Neural cell (in vitro differentiated cells): ENCODE results near the gene RETN. TPM values are rescaled to one million over a fixed set of nuclear protein-coding genes. Genes with fewer than 3 reads are reported as not detected.

Experiments used
- H2AFZ ChIP-seq: fragments of 200-600, 300-800 bp; sonication (generic), shearing (Covaris generic); 2 replicates; pipeline ENCODE4 v1.6.0; 2014; ENCODE audit warnings: low read depth, mild to moderate bottlenecking, antibody characterized with exemption, low read length, moderate library complexity
- H3F3A ChIP-seq: fragments of 200-600 bp; shearing (Covaris generic); 2 replicates; pipeline ENCODE4 v1.6.1; 2016; ENCODE audit warnings: mild to moderate bottlenecking, moderate library complexity, mixed read lengths, antibody characterized with exemption, low read length; ENCODE audit not compliant: insufficient read depth, poor library complexity, severe bottlenecking
- H3K27ac ChIP-seq: fragments of 200-600, 300-800 bp; sonication (generic), shearing (Covaris generic); 2 replicates; pipeline ENCODE4 v1.5.1; 2014; ENCODE audit warnings: mild to moderate bottlenecking, low read length, moderate library complexity
- H3K27me3 ChIP-seq: fragments of 300-800, 200-600 bp; sonication (generic), shearing (Covaris generic); 2 replicates; pipeline ENCODE4 v1.6.0; 2014; ENCODE audit warnings: mild to moderate bottlenecking, low read depth, low read length, moderate library complexity; ENCODE audit not compliant: insufficient read depth
- H3K36me3 ChIP-seq: fragments of 300-800, 200-600 bp; sonication (generic), shearing (Covaris generic); 2 replicates; pipeline ENCODE4 v1.5.1; 2014; ENCODE audit warnings: mild to moderate bottlenecking, antibody characterized with exemption, low read length, moderate library complexity; ENCODE audit not compliant: insufficient read depth
- H3K4me2 ChIP-seq: fragments of 300-800, 200-600 bp; sonication (generic), shearing (Covaris generic); 2 replicates; pipeline ENCODE4 v1.6.0; 2014; ENCODE audit warnings: mild to moderate bottlenecking, low read length
- H3K4me3 ChIP-seq: fragments of 300-800, 200-600 bp; sonication (generic), shearing (Covaris generic); 2 replicates; pipeline ENCODE4 v1.5.1; 2014; ENCODE audit warnings: mild to moderate bottlenecking, low read length, moderate library complexity
- H3K79me2 ChIP-seq: fragments of 200-600 bp; shearing (Covaris generic); replicated peaks from 2 replicates; pipeline ENCODE4 v1.6.0; 2014; ENCODE audit warnings: mild to moderate bottlenecking, low read length, moderate library complexity; ENCODE audit not compliant: insufficient read depth
- H3K9ac ChIP-seq: fragments of 300-800, 200-600 bp; sonication (generic), shearing (Covaris generic); 2 replicates; pipeline ENCODE4 v1.6.1; 2016; ENCODE audit warnings: mild to moderate bottlenecking, low read length, mixed read lengths
- H3K9me2 ChIP-seq: fragments of 200-600 bp; shearing (Covaris generic); 2 replicates; pipeline ENCODE4 v1.6.1; 2016; ENCODE audit warnings: mild to moderate bottlenecking, low read length, mixed read lengths; ENCODE audit not compliant: insufficient read depth
- H3K9me3 ChIP-seq: fragments of 200-600, 300-800 bp; sonication (generic), shearing (Covaris generic); 2 replicates; pipeline ENCODE4 v1.6.1; 2016; ENCODE audit warnings: mild to moderate bottlenecking, mixed run types, low read length, moderate library complexity, mixed read lengths
- H4K20me1 ChIP-seq: fragments of 200-600 bp; shearing (Covaris generic); 2 replicates; pipeline ENCODE4 v1.6.1; 2016; ENCODE audit warnings: mild to moderate bottlenecking, mixed run types; ENCODE audit not compliant: insufficient read depth
- EP300 ChIP-seq: fragments of 450-650 bp; conservative IDR thresholded peaks from 2 replicates; pipeline ENCODE4 v1.6.1; 2014; ENCODE audit warnings: antibody characterized with exemption, mild to moderate bottlenecking, moderate library complexity; ENCODE audit not compliant: poor library complexity, severe bottlenecking
- EZH2 ChIP-seq: fragments of 200-600, 300-800 bp; shearing (Covaris generic), sonication (generic); IDR thresholded peaks from 2 replicates; pipeline ENCODE4 v1.6.1; 2014; ENCODE audit warnings: antibody characterized with exemption, low read length, borderline replicate concordance, mild to moderate bottlenecking; ENCODE audit not compliant: insufficient read depth, poor library complexity, severe bottlenecking
- MXI1 ChIP-seq: fragments of 450-650 bp; conservative IDR thresholded peaks from 2 replicates; pipeline ENCODE4 v1.6.1; 2014; ENCODE audit warnings: antibody characterized with exemption, mild to moderate bottlenecking; ENCODE audit not compliant: poor library complexity, severe bottlenecking
- POLR2AphosphoS5 ChIP-seq: IDR thresholded peaks from 2 replicates; pipeline ENCODE4 v1.6.1; 2012
- RAD21 ChIP-seq: fragments of 450-650 bp; conservative IDR thresholded peaks from 2 replicates; pipeline ENCODE4 v1.6.1; 2014; ENCODE audit warnings: antibody characterized with exemption, mild to moderate bottlenecking, moderate library complexity
- SMC3 ChIP-seq: fragments of 450-650 bp; conservative IDR thresholded peaks from 2 replicates; pipeline ENCODE4 v1.6.1; 2014; ENCODE audit warnings: antibody characterized with exemption, mild to moderate bottlenecking, moderate library complexity; ENCODE audit not compliant: poor library complexity
- TAF1 ChIP-seq: IDR thresholded peaks from 2 replicates; pipeline ENCODE4 v1.6.1; 2012; ENCODE audit warnings: low read depth
- polyA minus RNA-seq: library from RNA; depleted of rRNA, polyadenylated mRNA; stranded (reverse); fragments of >200 nt; gene quantifications from 2 replicates; pipeline ENCODE4 v1.2.3, GENCODE V29; 2014
- polyA plus RNA-seq: library from polyadenylated mRNA; depleted of rRNA; stranded (reverse); fragments of >200 nt; gene quantifications from 2 replicates; pipeline ENCODE4 v1.2.3, GENCODE V29; 2014
- TF ChIP-seq, protein P1 (sequence below): fragments of 450-650 bp; IDR thresholded peaks from 2 replicates; pipeline ENCODE4 v1.5.1; 2014; ENCODE audit warnings: antibody characterized with exemption, mild to moderate bottlenecking, moderate library complexity; ENCODE audit not compliant: poor library complexity, severe bottlenecking
- TF ChIP-seq, protein P2 (sequence below): IDR thresholded peaks from 2 replicates; pipeline ENCODE4 v1.6.1; 2012; ENCODE audit warnings: borderline replicate concordance

RETN gene, protein sequence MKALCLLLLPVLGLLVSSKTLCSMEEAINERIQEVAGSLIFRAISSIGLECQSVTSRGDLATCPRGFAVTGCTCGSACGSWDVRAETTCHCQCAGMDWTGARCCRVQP
- polyA plus RNA-seq (not detected in 2 replicates), polyA minus RNA-seq (not detected in 2 replicates)

DNA sequence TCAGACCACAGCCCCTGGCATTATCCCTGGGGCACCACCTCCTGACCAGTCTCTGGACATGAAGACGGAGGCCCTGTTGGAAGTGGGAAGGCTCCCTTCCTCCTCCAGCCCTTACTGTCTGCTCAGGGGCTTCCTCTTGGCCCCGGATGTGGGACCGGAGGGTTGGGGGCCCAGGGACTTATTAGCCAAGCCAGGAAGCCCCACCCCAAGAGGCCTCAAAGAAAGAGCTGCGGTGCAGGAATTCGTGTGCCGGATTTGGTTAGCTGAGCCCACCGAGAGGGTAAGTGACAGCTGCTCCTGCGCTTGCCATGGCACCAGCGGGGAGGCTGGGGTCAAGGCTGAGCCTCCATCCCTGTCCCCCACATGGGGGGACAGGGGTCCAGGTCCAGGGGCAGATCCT lies at the start of gene RETN:
RETN (plus strand) TSS at position 208 of the 400 bp plus-strand sequence. CDS start 278 bp downstream, outside the sequence.
- no peaks in the 10 kb centered on the region for H3K79me2 ChIP-seq
- H3K27me3 ChIP-seq, result peaks cover 13% of the 10 kb centered on the region
- H3K9me2 ChIP-seq, result no peaks in the 10 kb centered on the region
- no peaks in the 10 kb centered on the region for H3K9me3 ChIP-seq
- no peak within 1 kb of the TSS for H3K4me2 ChIP-seq
- H3K27ac ChIP-seq, result no peak within 1 kb of the TSS
- TF ChIP-seq TAF1 (no peak), EP300 (no peak), EZH2 (no peak), MXI1 (no peak), POLR2AphosphoS5 (no peak), SMC3 (no peak), RAD21 (no peak)
- TF ChIP-seq, protein P1, sequence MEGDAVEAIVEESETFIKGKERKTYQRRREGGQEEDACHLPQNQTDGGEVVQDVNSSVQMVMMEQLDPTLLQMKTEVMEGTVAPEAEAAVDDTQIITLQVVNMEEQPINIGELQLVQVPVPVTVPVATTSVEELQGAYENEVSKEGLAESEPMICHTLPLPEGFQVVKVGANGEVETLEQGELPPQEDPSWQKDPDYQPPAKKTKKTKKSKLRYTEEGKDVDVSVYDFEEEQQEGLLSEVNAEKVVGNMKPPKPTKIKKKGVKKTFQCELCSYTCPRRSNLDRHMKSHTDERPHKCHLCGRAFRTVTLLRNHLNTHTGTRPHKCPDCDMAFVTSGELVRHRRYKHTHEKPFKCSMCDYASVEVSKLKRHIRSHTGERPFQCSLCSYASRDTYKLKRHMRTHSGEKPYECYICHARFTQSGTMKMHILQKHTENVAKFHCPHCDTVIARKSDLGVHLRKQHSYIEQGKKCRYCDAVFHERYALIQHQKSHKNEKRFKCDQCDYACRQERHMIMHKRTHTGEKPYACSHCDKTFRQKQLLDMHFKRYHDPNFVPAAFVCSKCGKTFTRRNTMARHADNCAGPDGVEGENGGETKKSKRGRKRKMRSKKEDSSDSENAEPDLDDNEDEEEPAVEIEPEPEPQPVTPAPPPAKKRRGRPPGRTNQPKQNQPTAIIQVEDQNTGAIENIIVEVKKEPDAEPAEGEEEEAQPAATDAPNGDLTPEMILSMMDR, result no peak
- TF ChIP-seq, protein P2, sequence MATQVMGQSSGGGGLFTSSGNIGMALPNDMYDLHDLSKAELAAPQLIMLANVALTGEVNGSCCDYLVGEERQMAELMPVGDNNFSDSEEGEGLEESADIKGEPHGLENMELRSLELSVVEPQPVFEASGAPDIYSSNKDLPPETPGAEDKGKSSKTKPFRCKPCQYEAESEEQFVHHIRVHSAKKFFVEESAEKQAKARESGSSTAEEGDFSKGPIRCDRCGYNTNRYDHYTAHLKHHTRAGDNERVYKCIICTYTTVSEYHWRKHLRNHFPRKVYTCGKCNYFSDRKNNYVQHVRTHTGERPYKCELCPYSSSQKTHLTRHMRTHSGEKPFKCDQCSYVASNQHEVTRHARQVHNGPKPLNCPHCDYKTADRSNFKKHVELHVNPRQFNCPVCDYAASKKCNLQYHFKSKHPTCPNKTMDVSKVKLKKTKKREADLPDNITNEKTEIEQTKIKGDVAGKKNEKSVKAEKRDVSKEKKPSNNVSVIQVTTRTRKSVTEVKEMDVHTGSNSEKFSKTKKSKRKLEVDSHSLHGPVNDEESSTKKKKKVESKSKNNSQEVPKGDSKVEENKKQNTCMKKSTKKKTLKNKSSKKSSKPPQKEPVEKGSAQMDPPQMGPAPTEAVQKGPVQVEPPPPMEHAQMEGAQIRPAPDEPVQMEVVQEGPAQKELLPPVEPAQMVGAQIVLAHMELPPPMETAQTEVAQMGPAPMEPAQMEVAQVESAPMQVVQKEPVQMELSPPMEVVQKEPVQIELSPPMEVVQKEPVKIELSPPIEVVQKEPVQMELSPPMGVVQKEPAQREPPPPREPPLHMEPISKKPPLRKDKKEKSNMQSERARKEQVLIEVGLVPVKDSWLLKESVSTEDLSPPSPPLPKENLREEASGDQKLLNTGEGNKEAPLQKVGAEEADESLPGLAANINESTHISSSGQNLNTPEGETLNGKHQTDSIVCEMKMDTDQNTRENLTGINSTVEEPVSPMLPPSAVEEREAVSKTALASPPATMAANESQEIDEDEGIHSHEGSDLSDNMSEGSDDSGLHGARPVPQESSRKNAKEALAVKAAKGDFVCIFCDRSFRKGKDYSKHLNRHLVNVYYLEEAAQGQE, result no peak
- no peak within 1 kb of the TSS for H2AFZ ChIP-seq
- no peaks in the 10 kb centered on the region for H4K20me1 ChIP-seq
- H3F3A ChIP-seq, result no peaks in the 10 kb centered on the region
- no peaks in the 10 kb centered on the region for H3K36me3 ChIP-seq
- H3K9ac ChIP-seq, result no peak within 1 kb of the TSS
- no peak within 1 kb of the TSS for H3K4me3 ChIP-seq

DNA sequence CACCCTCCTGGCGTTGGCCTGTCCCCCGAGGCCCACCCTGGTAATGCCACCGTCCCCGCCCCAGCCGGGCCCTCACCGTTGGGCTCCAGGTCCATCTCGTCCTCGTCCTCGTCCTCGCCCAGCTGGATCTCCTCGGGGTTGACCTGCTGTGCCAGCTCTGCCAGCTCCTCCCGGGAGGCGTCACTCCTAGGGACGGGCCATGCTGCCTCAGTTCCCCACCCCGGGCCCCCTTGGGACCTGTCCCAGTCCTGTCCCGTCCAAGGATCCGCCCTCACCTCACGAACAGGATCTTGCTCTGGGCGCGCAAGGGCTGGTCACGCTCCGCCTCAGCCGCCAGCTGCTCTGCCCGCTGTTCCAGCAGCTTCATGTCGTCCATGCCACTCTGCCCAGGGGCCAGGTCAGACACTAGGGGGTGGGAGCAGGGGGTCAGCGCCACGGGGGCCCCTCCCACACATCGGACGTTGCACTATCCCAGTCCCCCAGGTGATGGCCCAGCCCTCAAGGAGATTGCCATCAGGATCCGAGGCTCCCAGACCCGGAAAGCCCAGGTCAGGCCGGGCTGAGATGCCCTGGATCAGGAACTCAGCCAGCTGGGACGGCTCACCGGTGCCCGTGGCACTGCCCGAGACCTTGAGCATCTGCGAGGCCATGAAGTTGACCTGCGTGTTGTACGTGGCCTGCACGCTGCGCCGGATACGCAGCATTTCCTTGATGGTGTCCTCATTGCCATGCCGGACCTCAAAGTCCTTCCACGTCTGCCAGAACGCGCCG lies 49.0 kb upstream of the RETN start:
- no peaks in the 10 kb centered on the region for H3K9me2 ChIP-seq
- no peak overlapping the region for H3K9ac ChIP-seq
- no peaks in the 10 kb centered on the region for H3F3A ChIP-seq
- no peaks in the 10 kb centered on the region for H3K27me3 ChIP-seq
- TF ChIP-seq EZH2, result no peak
- H3K36me3 ChIP-seq, result no peaks in the 10 kb centered on the region
- H3K79me2 ChIP-seq, result no peaks in the 10 kb centered on the region
- H3K9me3 ChIP-seq, result no peaks in the 10 kb centered on the region
- no peak overlapping the region for H2AFZ ChIP-seq
- no peak overlapping the region for H3K4me2 ChIP-seq
- H4K20me1 ChIP-seq, result no peaks in the 10 kb centered on the region
- no peak overlapping the region for H3K27ac ChIP-seq
- H3K4me3 ChIP-seq, result no peak overlapping the region
